Endodermal cell (in vitro differentiated cells): ENCODE results near the gene SUN1. TPM values are rescaled to one million over a fixed set of nuclear protein-coding genes. Genes with fewer than 3 reads are reported as not detected.

Experiments used
- DNase-seq: peaks from one replicate; pipeline ENCODE4 v3.0.0-alpha.2; 2017
- H3K27ac ChIP-seq: 2 replicates; pipeline ENCODE4 v1.5.1; 2013; ENCODE audit warnings: mild to moderate bottlenecking, low read depth, low read length, moderate library complexity
- H3K27me3 ChIP-seq: 2 replicates; pipeline ENCODE4 v1.6.1; 2013; ENCODE audit warnings: mild to moderate bottlenecking, low read length, moderate library complexity; ENCODE audit not compliant: insufficient read depth, control insufficient read depth, poor library complexity, severe bottlenecking
- H3K36me3 ChIP-seq: 2 replicates; pipeline ENCODE4 v1.7.0; 2013; ENCODE audit warnings: mild to moderate bottlenecking, low read length, moderate library complexity; ENCODE audit not compliant: control insufficient read depth, insufficient read depth
- H3K4me1 ChIP-seq: one replicate; pipeline ENCODE4 v1.7.0; 2013; ENCODE audit warnings: low read length; ENCODE audit not compliant: control insufficient read depth, insufficient read depth
- H3K4me3 ChIP-seq: 2 replicates; pipeline ENCODE4 v1.5.1; 2013; ENCODE audit warnings: mild to moderate bottlenecking, low read length, moderate library complexity
- H3K9ac ChIP-seq: 2 replicates; pipeline ENCODE4 v1.6.1; 2013; ENCODE audit warnings: mild to moderate bottlenecking, low read length, moderate library complexity; ENCODE audit not compliant: poor library complexity, severe bottlenecking; ENCODE audit errors: extremely low read depth
- H3K9me3 ChIP-seq: 2 replicates; pipeline ENCODE4 v1.6.1; 2013; ENCODE audit warnings: mild to moderate bottlenecking, low read length, moderate library complexity; ENCODE audit not compliant: control insufficient read depth
- H3K27ac Mint-ChIP-seq: 2 replicates; pipeline ENCODE4 v1.8.0; 2020; ENCODE audit warnings: mixed read lengths
- H3K27me3 Mint-ChIP-seq: 2 replicates; pipeline ENCODE4 v1.8.0; 2021; ENCODE audit warnings: mild to moderate bottlenecking, mixed read lengths; ENCODE audit not compliant: insufficient read depth
- H3K36me3 Mint-ChIP-seq: 2 replicates; pipeline ENCODE4 v1.8.0; 2020; ENCODE audit warnings: low read depth, mixed read lengths
- H3K4me1 Mint-ChIP-seq: 2 replicates; pipeline ENCODE4 v1.8.0; 2020; ENCODE audit warnings: mixed read lengths
- H3K4me3 Mint-ChIP-seq: 2 replicates; pipeline ENCODE4 v1.8.0; 2020; ENCODE audit warnings: mild to moderate bottlenecking, moderate library complexity, mixed read lengths
- H3K9me3 Mint-ChIP-seq: 2 replicates; pipeline ENCODE4 v1.8.0; 2020; ENCODE audit warnings: mild to moderate bottlenecking, mixed read lengths
- WGBS, 2 experiments: methylation state at CpG; one replicate each; pipeline versions ENCODE4 v1.1.5 to v1.1.7; 2013; ENCODE audit warnings: missing lambda C conversion rate in 2 of 2, mixed read lengths in 1 of 2; ENCODE audit not compliant: insufficient coverage in 1 of 2, insufficient read length in 1 of 2; 5-methylcytosine and 5-hydroxymethylcytosine counted together
- total RNA-seq, 2 donors: library from RNA; stranded (reverse); fragmentation: NEBNext Ultra II Directional in 1 of 2; extraction: Animal tissue kit (Norgen Biotek cat#: 25700) in 1 of 2; gene quantifications; 2 replicates in 1 of 2; 3 replicates in 1 of 2; pipeline ENCODE4 v1.2.1, GENCODE V29; 2021
- TF ChIP-seq, protein P1 (sequence below): fragments of 200-600 bp; sonication (generic); conservative IDR thresholded peaks from 2 replicates; pipeline ENCODE4 v1.5.0; 2021; ENCODE audit warnings: antibody characterized with exemption, mild to moderate bottlenecking

The SUN1 gene
- total RNA-seq, 2 donors from 2014 or later: 133 to 136 TPM

GRCh38 chr7:805261-805660 lies 27.0 kb upstream of the SUN1 start:
- WGBS, 2 experiments: 90 to 92% methylated on average over 17 to 18 of the region's 18 CpGs
- Mint-ChIP-seq H3K4me1 (peaks cover 4% of the 10 kb centered on the region), H3K36me3 (peaks cover 15% of the 10 kb centered on the region), H3K9me3 (peaks cover 35% of the 10 kb centered on the region), H3K27ac (no peak overlapping the region), H3K27me3 (no peaks in the 10 kb centered on the region), H3K4me3 (no peak overlapping the region)
- H3K27me3 ChIP-seq: no peaks in the 10 kb centered on the region
- no peaks in the 10 kb centered on the region for H3K36me3 ChIP-seq
- H3K4me1 ChIP-seq: no peaks in the 10 kb centered on the region
- DNase-seq: no peak
- no peak overlapping the region for H3K4me3 ChIP-seq
- TF ChIP-seq, protein P1, sequence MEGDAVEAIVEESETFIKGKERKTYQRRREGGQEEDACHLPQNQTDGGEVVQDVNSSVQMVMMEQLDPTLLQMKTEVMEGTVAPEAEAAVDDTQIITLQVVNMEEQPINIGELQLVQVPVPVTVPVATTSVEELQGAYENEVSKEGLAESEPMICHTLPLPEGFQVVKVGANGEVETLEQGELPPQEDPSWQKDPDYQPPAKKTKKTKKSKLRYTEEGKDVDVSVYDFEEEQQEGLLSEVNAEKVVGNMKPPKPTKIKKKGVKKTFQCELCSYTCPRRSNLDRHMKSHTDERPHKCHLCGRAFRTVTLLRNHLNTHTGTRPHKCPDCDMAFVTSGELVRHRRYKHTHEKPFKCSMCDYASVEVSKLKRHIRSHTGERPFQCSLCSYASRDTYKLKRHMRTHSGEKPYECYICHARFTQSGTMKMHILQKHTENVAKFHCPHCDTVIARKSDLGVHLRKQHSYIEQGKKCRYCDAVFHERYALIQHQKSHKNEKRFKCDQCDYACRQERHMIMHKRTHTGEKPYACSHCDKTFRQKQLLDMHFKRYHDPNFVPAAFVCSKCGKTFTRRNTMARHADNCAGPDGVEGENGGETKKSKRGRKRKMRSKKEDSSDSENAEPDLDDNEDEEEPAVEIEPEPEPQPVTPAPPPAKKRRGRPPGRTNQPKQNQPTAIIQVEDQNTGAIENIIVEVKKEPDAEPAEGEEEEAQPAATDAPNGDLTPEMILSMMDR: no peak
- H3K9me3 ChIP-seq: no peaks in the 10 kb centered on the region
- H3K27ac ChIP-seq: no peak overlapping the region
- H3K9ac ChIP-seq: no peak overlapping the region

DNA sequence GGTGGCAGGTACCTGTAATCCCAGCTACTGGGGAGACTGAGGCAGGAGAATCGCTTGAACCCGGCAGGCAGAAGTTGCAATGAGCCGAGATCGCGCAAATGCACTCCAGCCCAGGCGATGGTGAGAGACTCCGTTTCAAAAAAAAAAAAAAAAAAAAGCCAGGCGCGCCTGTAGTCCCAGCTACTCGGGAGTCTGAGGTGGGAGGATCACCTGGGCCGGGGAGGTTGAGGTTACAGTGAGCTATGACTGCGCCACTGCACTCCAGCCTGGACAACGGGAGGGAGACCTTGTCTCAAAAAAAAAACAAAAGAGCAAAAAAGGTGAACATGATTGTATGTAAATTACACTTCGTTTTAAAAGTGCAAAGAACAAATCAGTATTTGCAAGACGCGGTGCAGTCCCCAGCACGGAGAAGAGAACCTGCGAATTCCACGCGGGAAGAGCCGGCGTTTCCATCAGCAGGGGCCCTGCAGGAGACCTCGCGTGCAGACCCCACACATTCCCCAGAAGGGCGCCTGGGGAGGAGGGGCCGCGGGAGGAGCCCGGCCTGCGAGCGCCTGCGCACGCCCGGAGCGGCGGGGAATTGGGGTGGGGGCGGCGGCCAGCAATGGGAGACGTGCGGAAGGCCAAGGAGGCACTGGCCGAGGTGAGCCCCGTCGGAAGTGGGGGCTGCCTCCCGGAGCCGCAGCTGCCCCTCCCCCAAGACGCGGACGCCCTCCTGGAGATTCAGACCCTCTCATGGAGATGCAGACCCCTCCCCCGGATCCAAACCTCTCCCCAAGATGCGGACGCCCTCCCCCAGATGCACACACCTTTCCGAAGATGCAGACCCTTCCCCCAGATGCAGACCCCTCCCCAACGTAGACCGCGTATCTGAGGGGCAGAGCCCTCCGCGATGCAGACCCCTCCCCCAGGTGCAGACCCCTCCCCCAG lies 16.7 kb upstream of the SUN1 start:
- H3K9me3 ChIP-seq: no peaks in the 10 kb centered on the region
- Mint-ChIP-seq H3K27ac (peak overlapping the region; percentile 96), H3K27me3 (no peaks in the 10 kb centered on the region), H3K36me3 (peaks cover 11% of the 10 kb centered on the region), H3K4me1 (peaks cover 23% of the 10 kb centered on the region), H3K9me3 (peaks cover 2% of the 10 kb centered on the region), H3K4me3 (peak overlapping the region; percentile 90)
- TF ChIP-seq, protein P1: no peak
- H3K36me3 ChIP-seq: peaks cover 3% of the 10 kb centered on the region
- H3K27ac ChIP-seq: peak overlapping the region; percentile 49
- H3K9ac ChIP-seq: peak overlapping the region; percentile 59
- H3K4me3 ChIP-seq: peak overlapping the region; percentile 81
- WGBS, 2 experiments: 19 to 27% methylated on average over 16 to 56 of the region's 56 CpGs
- H3K27me3 ChIP-seq: no peaks in the 10 kb centered on the region
- DNase-seq: peak; percentile 96
- peaks cover 6% of the 10 kb centered on the region for H3K4me1 ChIP-seq

DNA sequence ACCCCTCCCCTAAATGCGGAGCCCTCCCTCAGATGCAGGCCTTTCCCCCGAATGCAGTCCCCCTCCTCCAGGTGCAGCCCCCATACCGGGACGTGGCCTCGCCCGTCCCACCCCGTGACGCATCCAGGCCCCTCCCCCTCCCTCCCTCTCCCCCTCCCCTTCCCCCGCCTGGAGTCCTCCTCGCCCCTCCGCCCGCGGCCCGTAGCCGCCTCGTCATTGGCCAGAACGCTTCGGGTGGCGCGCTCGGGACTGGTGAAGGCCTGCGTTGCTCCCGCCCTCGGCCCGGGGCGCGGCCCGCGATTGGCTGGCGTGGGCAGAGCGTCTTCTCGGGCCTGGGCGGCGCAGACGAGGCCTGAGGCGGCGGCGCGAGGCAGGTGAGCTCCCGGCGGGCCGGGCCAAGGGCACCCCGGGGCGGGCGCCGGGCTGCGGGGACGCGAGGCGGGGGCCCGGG lies 16.0 kb upstream of the SUN1 start:
- no peak overlapping the region for H3K9ac ChIP-seq
- Mint-ChIP-seq H3K4me1 (peaks cover 23% of the 10 kb centered on the region), H3K9me3 (no peaks in the 10 kb centered on the region), H3K36me3 (peaks cover 9% of the 10 kb centered on the region), H3K27me3 (no peaks in the 10 kb centered on the region), H3K27ac (no peak overlapping the region), H3K4me3 (peak overlapping the region; percentile 90)
- peak; percentile 99 for DNase-seq
- H3K9me3 ChIP-seq: no peaks in the 10 kb centered on the region
- TF ChIP-seq, protein P1: no peak
- no peaks in the 10 kb centered on the region for H3K27me3 ChIP-seq
- 0% methylated on average over 47 of the region's 51 CpGs; no CpG with 5 or more reads in 1 of the 2 experiments for WGBS, 2 experiments
- peak overlapping the region; percentile 81 for H3K4me3 ChIP-seq
- H3K36me3 ChIP-seq: peaks cover 3% of the 10 kb centered on the region
- H3K4me1 ChIP-seq: peaks cover 6% of the 10 kb centered on the region
- H3K27ac ChIP-seq: no peak overlapping the region
